RWPE1 (cell line): ENCODE results near the gene PLEKHA4.
"Not testable (repeated sequence)": the region's sequence is repeated elsewhere in the genome, so short reads cannot be mapped to it uniquely, and the experiment has no call there.

Source experiments
- CTCF ChIA-PET: fragments of 350-600 bp; sonication (Branson Sonifier 250); formaldehyde crosslinking; extraction: SDS; loops from one replicate; lab custom pipeline; 2021; lab: Yijun Ruan, JAX
- POLR2A ChIA-PET: fragments of 400-600 bp; formaldehyde crosslinking; extraction: SDS; loops from one replicate; lab custom pipeline; 2020; ENCODE audit warnings: antibody characterized with exemption; ENCODE audit not compliant: low non-redundant PET; lab: Yijun Ruan, JAX
- DNase-seq: peaks from one replicate; pipeline ENCODE4 v3.0.0; 2012; ENCODE audit warnings: low spot score
- H3K27ac ChIP-seq: fragments of 450-650 bp; 2 replicates; pipeline ENCODE4 v1.5.1; 2017
- CTCF ChIP-seq: fragments of 450-650 bp; conservative IDR thresholded peaks from 2 replicates; pipeline ENCODE4 v1.5.1; 2017; ENCODE audit warnings: low read depth, mild to moderate bottlenecking

Gene PLEKHA4

GRCh38 chr19:48910803-48911202 is 42.4 kb upstream of the PLEKHA4 start:
- ChIA-PET POLR2A (interaction anchor here (0.5 to 0.7 kb wide), 2 partner anchors 30 to 55 kb away, joined by 4 to 11 read pairs; no protein-coding TSS in a partner anchor), CTCF (no interaction called here)
- no peak overlapping the region for H3K27ac ChIP-seq
- no peak for DNase-seq
- no peak for TF ChIP-seq CTCF

- CTCF ChIA-PET, POLR2A ChIA-PET, DNase-seq: not testable (repeated sequence)
- peak overlapping the region; percentile 32 for H3K27ac ChIP-seq
Observed at GRCh38 chr19:48909424-48910077, 41.1 kb upstream of the PLEKHA4 start.

GRCh38 chr19:48907671-48908070 is 39.3 kb upstream of the PLEKHA4 start:
- TF ChIP-seq CTCF = no peak
- POLR2A ChIA-PET = no interaction called here
- H3K27ac ChIP-seq = peak overlapping the region; percentile 32
- CTCF ChIA-PET = no interaction called here
- no peak for DNase-seq

- DNase-seq = no peak
- TF ChIP-seq CTCF = no peak
- ChIA-PET POLR2A (no interaction called here), CTCF (interaction anchor here (0.7 kb wide), 1 partner anchor 65 kb away, joined by 4 read pairs; no protein-coding TSS in a partner anchor)
- H3K27ac ChIP-seq = no peak overlapping the region
Observed at GRCh38 chr19:48906324-48906723, 37.9 kb upstream of the PLEKHA4 start.

- peak overlapping the region; percentile 15; the same call in 1 of the 2 replicates for H3K27ac ChIP-seq
- no peak for DNase-seq
- ChIA-PET CTCF (interaction anchor here (0.6 to 0.7 kb wide), 2 partner anchors 64 to 166 kb away, joined by 4 read pairs; no protein-coding TSS in a partner anchor), POLR2A (no interaction called here)
- no peak for TF ChIP-seq CTCF
Observed at GRCh38 chr19:48905664-48906063, 37.2 kb upstream of the PLEKHA4 start.

GRCh38 chr19:48903788-48904187 is 35.4 kb upstream of the PLEKHA4 start:
- POLR2A ChIA-PET, CTCF ChIA-PET, DNase-seq, H3K27ac ChIP-seq: not testable (repeated sequence)

- H3K27ac ChIP-seq, POLR2A ChIA-PET, DNase-seq, CTCF ChIA-PET: not testable (repeated sequence)
Observed at GRCh38 chr19:48902291-48902690, 33.9 kb upstream of the PLEKHA4 start.

GRCh38 chr19:48900477-48901406 is 32.3 kb upstream of the PLEKHA4 start:
- peak overlapping the region; percentile 91 for H3K27ac ChIP-seq
- peak; percentile 50 for DNase-seq
- CTCF ChIA-PET = no interaction called here
- TF ChIP-seq CTCF = no peak
- POLR2A ChIA-PET = interaction anchor here (0.6 to 0.8 kb wide), 2 partner anchors 93 to 105 kb away, joined by 3 read pairs; partner anchors contain the start of gene GYS1
